ENCODE measurements around the gene PRRT4. TPM values are rescaled to one million over a fixed set of nuclear protein-coding genes. Genes with fewer than 3 reads are reported as not detected.

The PRRT4 gene
- total and polyA plus RNA-seq, 2 of the 4 experiments (the other 2 are of a cell fraction): not detected

DNA sequence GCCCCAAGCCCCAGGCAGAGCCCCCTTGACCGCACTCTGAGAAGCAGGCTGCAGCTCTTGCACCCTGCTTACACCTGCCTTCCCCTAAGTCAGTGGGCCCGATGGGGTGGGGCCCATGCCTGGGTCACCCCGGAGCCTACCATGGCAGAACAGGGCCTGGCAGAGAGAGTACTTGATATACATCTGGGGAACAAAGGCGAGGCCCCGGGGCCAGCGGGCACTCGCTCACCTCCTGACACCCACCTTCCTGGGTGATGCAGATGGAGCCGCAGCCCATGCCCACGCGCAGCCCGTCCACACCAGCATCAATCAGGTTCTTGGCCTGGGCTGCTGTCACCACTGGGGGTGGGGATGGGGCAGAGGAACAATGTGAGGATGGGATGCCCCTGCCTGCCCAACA, 34.9 kb upstream of the PRRT4 start:
- no peak for ATAC-seq (ENCODE audit: low read depth)
- H4K5ac ChIP-seq (ENCODE audit: low read depth, low read length): no peak overlapping the region
- H3K4me3 ChIP-seq (ENCODE audit: insufficient read depth, low read depth, low read length): no peak overlapping the region
- H4K20me1 ChIP-seq (ENCODE audit: insufficient read depth, low read length): peaks cover 15% of the 10 kb centered on the region; the same call in 1 of the 2 replicates
- intact Hi-C loops (cut with micrococcal nuclease) (no loop called here), dilution Hi-C loops (cut with HindIII; ENCODE audit: low sequenced_read_pairs, unreplicated experiment) (no loop called here), in situ Hi-C loops (cut with MboI; ENCODE audit: low sequenced_read_pairs) (no loop called here)
- no peak overlapping the region for H3K14ac ChIP-seq (replicated peaks; ENCODE audit: low read depth, low read length)
- H2BK20ac ChIP-seq (ENCODE audit: low read depth, low read length): no peak overlapping the region
- whole genome bisulfite sequencing, 2 experiments (ENCODE audit: extremely low coverage in 2 of 2, insufficient read length in 1 of 2): no CpG with 5 or more reads among the region's 11 CpGs
- H3K4me2 ChIP-seq (ENCODE audit: low read depth, low read length): no peak overlapping the region
- ChIA-PET POLR2A (ENCODE audit: unreplicated experiment) (no interaction called here), CTCF (interaction anchor here (0.6 kb wide), 1 partner anchor 26 kb away, joined by 3 read pairs; no protein-coding TSS in a partner anchor)
- no peaks in the 10 kb centered on the region for H3K9me3 ChIP-seq (ENCODE audit: control insufficient read depth, insufficient read depth, low read length)
- H2AK9ac ChIP-seq (replicated peaks; ENCODE audit: low read depth, low read length, poor library complexity): no peak overlapping the region
- no peak overlapping the region for H4K91ac ChIP-seq (ENCODE audit: insufficient read depth, low read depth, low read length)
- no peak for TF ChIP-seq RAD21 (IDR thresholded peaks at IDR 0.05; ENCODE audit: low read length)
- TF ChIP-seq FOS (IDR thresholded peaks at IDR 0.05; ENCODE audit: low read depth, low read length): no peak
- TF ChIP-seq POLR2A (IDR thresholded peaks at IDR 0.05; ENCODE audit: low read depth, low read length): no peak
- TF ChIP-seq MAFK (IDR thresholded peaks at IDR 0.05; ENCODE audit: low read depth, low read length): no peak
- no peak for TF ChIP-seq RCOR1 (IDR thresholded peaks at IDR 0.05; ENCODE audit: insufficient replicate concordance, low read length)
- TF ChIP-seq MXI1 (IDR thresholded peaks at IDR 0.05; ENCODE audit: borderline replicate concordance, low read depth, low read length): no peak
- TF ChIP-seq USF2 (IDR thresholded peaks at IDR 0.05; ENCODE audit: low read depth, low read length): no peak
- TF ChIP-seq, protein P1, sequence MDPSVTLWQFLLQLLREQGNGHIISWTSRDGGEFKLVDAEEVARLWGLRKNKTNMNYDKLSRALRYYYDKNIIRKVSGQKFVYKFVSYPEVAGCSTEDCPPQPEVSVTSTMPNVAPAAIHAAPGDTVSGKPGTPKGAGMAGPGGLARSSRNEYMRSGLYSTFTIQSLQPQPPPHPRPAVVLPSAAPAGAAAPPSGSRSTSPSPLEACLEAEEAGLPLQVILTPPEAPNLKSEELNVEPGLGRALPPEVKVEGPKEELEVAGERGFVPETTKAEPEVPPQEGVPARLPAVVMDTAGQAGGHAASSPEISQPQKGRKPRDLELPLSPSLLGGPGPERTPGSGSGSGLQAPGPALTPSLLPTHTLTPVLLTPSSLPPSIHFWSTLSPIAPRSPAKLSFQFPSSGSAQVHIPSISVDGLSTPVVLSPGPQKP (IDR thresholded peaks at IDR 0.05; ENCODE audit: borderline replicate concordance, low read depth, low read length): no peak
- TF ChIP-seq MAZ (IDR thresholded peaks at IDR 0.05; ENCODE audit: borderline replicate concordance, low read depth, low read length): no peak
- TF ChIP-seq RFX5 (IDR thresholded peaks at IDR 0.05; ENCODE audit: low read depth, low read length): no peak
- H4K8ac ChIP-seq (ENCODE audit: low read depth in 2 of 2, low read length in 2 of 2): no peak overlapping the region
- H2AFZ ChIP-seq (replicated peaks; ENCODE audit: low read length, poor library complexity): no peak overlapping the region
- no peak for DNase-seq
- H3K23ac ChIP-seq (ENCODE audit: low read depth, low read length): no peak overlapping the region
- no peak overlapping the region for H3K18ac ChIP-seq (ENCODE audit: low read depth, low read length)
- no TSS peak for BruUV-seq (replicated peaks)
- no peak overlapping the region for H2BK15ac ChIP-seq (ENCODE audit: low read depth, low read length)
- peaks cover 4 to 7% of the 10 kb centered on the region in 2 experiments; a peak in 2 of 4 replicates for H3K79me1 ChIP-seq (ENCODE audit: low read depth in 1 of 2, low read length in 2 of 2)
- no peak overlapping the region for H2BK5ac ChIP-seq (ENCODE audit: low read depth, low read length, poor library complexity, severe bottlenecking)
- no peaks in the 10 kb centered on the region for H3K4me1 ChIP-seq (ENCODE audit: control insufficient read depth, insufficient read depth, low read length)
- no peak overlapping the region for H3K56ac ChIP-seq (ENCODE audit: extremely low read depth, insufficient read depth, low read length)
- no peaks in the 10 kb centered on the region for H3K9me1 ChIP-seq (ENCODE audit: insufficient read depth, low read length)
- no peak overlapping the region for H2BK120ac ChIP-seq (ENCODE audit: low read depth, low read length)
- no peak overlapping the region for H2AK5ac ChIP-seq (ENCODE audit: low read depth, low read length)
- H3K36me3 ChIP-seq (ENCODE audit: control insufficient read depth, insufficient read depth, low read length): peaks cover 68% of the 10 kb centered on the region
- H3K4ac ChIP-seq (ENCODE audit: low read depth, low read length): no peak overlapping the region
- H3K27ac ChIP-seq (ENCODE audit: insufficient read depth, low read length): no peak overlapping the region
- H3K27me3 ChIP-seq (ENCODE audit: control insufficient read depth, insufficient read depth, low read length): no peaks in the 10 kb centered on the region
- no peak overlapping the region for H3K9ac ChIP-seq (ENCODE audit: low read depth, low read length)

All from IMR-90 (cell line).